AG10803 (cell line): ENCODE data around the gene PRELID3B.
A peak's percentile ranks its signal among the peaks of the same experiment; 100 is the strongest.

Source experiments
- DNase-seq: peaks from one replicate; pipeline ENCODE4 v3.0.0; 2010; ENCODE audit warnings: low read depth
- H3K4me3 ChIP-seq: 2 replicates; pipeline ENCODE4 v1.5.1; 2011; ENCODE audit warnings: mild to moderate bottlenecking, low read length, control low read depth
- TF ChIP-seq, protein P1 (sequence below): conservative IDR thresholded peaks from 2 replicates; pipeline ENCODE4 v1.5.1; 2011; ENCODE audit warnings: mild to moderate bottlenecking, low read length, control low read depth, inconsistent platforms

PRELID3B gene

DNA sequence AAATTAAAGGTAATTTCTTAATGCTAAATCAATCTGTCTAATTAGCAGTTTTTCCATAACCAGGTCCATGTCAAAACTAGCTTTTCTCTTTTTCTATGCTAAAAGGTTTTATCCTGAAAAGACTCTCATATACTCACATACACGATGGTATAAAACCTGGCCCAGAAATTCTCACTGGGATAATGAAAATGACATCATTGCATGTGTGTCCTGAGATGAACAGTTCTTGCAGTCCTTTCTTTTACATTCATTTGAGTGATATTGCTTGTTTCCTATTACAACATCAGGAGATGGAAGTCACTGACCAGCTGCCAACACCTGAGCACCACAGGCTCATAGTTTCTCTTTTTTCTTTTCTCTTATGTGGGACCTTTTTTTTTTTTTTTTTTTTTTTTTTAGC lies 7.9 kb upstream of the PRELID3B start:
- TF ChIP-seq, protein P1, sequence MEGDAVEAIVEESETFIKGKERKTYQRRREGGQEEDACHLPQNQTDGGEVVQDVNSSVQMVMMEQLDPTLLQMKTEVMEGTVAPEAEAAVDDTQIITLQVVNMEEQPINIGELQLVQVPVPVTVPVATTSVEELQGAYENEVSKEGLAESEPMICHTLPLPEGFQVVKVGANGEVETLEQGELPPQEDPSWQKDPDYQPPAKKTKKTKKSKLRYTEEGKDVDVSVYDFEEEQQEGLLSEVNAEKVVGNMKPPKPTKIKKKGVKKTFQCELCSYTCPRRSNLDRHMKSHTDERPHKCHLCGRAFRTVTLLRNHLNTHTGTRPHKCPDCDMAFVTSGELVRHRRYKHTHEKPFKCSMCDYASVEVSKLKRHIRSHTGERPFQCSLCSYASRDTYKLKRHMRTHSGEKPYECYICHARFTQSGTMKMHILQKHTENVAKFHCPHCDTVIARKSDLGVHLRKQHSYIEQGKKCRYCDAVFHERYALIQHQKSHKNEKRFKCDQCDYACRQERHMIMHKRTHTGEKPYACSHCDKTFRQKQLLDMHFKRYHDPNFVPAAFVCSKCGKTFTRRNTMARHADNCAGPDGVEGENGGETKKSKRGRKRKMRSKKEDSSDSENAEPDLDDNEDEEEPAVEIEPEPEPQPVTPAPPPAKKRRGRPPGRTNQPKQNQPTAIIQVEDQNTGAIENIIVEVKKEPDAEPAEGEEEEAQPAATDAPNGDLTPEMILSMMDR: no peak

DNA sequence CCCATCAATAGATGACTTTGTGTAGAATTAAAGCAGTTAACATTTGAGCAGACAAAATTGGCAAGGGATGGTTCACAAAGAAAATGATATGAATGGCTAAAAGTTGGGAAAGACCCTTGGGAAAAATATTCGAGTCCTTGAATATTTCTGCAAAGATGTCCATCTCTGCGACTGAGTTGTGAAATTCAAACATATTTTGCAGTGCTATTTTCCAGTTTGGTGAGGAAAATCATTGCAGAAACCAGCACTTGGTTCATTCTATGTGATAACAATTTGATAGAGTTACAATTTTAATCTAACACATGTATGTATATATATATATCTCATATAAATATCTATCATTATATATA lies 6.1 kb upstream of the PRELID3B start:
- no peak overlapping the region for H3K4me3 ChIP-seq
- TF ChIP-seq, protein P1: no peak
- DNase-seq: no peak

More for the DNA sequence above, 7.9 kb upstream of the PRELID3B start:
- DNase-seq: no peak
- no peak overlapping the region for H3K4me3 ChIP-seq

DNA sequence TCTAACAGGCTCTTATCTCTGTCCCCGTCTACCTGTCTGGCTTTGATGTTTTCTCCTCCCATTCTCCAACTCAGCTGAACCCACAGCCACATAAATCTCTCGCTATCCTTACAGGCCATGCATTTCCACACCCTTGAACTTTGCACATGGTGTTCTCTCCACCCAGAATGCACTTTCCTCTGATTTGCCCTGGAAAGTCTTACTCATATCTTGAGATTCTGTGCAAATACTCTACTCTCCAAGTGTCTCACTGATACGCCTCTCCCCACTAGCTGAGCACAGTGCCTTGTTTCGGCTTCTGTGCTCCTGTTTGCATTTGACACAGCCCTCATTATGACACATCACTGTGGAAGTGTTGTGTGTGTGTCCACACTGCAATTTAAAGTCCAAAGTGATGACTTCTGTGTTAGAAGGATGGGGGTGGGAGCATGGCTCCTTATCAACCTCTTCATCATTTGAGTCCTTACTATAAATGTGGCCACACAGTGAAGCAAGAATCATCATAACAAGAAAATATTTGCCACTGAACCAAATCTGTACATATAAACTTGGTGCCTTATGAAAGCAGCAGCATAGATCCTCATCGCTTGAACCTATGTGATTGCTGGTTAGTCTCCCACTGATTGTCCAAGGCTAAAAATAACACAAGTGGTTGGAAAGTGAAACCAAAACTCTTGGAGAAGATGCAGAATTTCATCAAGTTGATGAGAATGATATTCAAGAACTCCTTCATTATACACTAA lies 5.5 kb upstream of the PRELID3B start:
- H3K4me3 ChIP-seq: peak overlapping the region; percentile 33
- TF ChIP-seq, protein P1: no peak
- peak; percentile 59 for DNase-seq

DNA sequence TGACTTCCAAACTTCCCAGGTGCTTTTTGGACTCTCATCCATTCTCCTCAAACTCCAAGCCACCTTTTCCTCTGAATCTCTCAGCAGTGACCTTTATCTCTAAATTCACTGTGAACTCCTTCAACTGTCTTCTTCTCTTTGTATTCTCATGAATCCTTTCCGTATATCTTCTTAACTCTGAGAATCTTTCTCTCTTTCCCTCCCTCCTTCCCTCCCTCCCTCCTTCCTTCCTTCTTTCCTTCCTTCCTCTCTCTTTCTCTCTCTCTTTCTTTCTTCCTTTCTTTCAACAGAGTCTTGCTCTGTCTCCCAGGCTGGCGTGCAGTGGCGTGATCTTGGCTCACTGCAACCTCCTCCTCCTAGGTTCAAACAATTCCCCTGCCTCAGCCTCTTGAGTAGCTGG lies 4.3 kb upstream of the PRELID3B start:
- TF ChIP-seq, protein P1: no peak
- DNase-seq: no peak
- H3K4me3 ChIP-seq: no peak overlapping the region

DNA sequence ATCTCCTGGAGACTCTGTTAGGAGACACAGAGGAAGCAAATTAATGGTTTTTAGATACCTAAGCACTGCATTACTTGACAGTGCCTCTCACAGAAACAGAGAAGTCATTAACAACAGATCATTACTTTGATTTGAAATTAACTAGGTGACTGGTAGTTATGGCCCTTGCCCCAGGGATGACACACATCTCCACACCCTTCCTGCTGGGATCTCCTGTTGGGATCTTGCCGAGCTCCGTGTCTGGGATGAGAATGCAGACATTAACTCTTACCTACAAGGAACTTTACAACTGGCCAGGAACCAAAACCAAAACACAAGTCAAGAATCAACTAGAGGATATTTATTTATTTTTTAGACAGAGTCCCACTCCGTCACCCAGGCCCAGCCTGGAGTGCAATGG lies 2.2 kb upstream of the PRELID3B start:
- TF ChIP-seq, protein P1: no peak
- H3K4me3 ChIP-seq: no peak overlapping the region
- no peak for DNase-seq

DNA sequence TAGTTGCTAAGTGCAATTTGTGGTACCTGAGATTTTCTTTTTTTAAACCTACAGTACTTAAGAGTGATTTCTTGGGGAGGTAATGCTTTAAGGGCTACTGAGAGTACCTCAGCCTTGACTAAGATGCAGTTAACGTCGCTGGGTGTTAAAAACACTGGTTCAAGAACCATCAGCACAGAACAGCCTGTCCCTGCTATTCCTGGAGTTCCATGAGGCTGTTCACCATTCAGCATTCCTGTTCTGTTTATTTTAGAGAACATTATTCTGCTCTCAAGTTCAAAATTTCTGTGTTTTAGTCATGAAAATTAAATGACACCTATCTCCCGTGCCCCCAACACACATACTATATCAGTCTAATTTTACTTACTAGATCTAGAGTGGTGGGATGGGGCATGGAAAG lies 1.7 kb upstream of the PRELID3B start:
- no peak overlapping the region for H3K4me3 ChIP-seq
- no peak for DNase-seq
- TF ChIP-seq, protein P1: no peak

DNA sequence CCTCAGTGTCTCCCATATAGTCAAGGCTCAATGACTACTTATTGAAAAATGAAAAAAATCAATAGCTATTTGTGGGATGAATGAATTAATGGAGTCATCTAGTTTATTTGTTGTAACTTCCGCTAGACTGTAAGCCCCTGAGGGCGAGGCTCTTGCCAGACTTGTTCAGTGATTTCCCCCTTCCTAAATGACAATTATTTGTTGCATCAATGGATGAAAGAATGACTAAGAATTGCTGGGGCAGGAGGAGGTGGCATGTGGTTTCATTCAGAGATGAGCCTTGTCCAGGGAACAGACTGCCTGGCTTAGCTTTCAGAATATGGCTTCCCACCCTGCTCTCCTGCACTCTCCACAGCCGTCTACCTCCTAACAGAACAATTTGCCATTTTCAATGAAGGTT lies 1.1 kb upstream of the PRELID3B start:
- peak; percentile 47 for DNase-seq
- TF ChIP-seq, protein P1: no peak
- H3K4me3 ChIP-seq: no peak overlapping the region
